Large intestine (tissue), 3 donors: Measurements from ENCODE around the gene MIGA2. TPM values are rescaled to one million over a fixed set of nuclear protein-coding genes. Genes with fewer than 3 reads are reported as not detected.

Experiments used
- DNase-seq, 2 donors: peaks; one replicate each; pipeline versions ENCODE4 v3.0.0 to v3.0.0-alpha.2; 2013
- H3K27ac ChIP-seq: one replicate; pipeline ENCODE4 v1.5.1; 2013; ENCODE audit warnings: low read length
- H3K27me3 ChIP-seq: 2 replicates; pipeline ENCODE4 v1.6.1; 2013; ENCODE audit warnings: low read length; ENCODE audit not compliant: control insufficient read depth, insufficient read depth
- H3K36me3 ChIP-seq: 2 replicates; pipeline ENCODE4 v1.6.1; 2013; ENCODE audit warnings: low read length; ENCODE audit not compliant: control insufficient read depth, insufficient read depth
- H3K4me1 ChIP-seq: one replicate; pipeline ENCODE4 v1.6.1; 2013; ENCODE audit warnings: low read length; ENCODE audit not compliant: control insufficient read depth, insufficient read depth
- H3K4me3 ChIP-seq: one replicate; pipeline ENCODE4 v1.5.1; 2013; ENCODE audit warnings: low read length
- H3K9me3 ChIP-seq: one replicate; pipeline ENCODE4 v1.6.1; 2013; ENCODE audit warnings: mild to moderate bottlenecking, low read depth, low read length, moderate library complexity; ENCODE audit not compliant: control insufficient read depth
- WGBS: methylation state at CpG from one replicate; pipeline ENCODE4 v1.1.5; 2013; ENCODE audit warnings: low lambda C conversion rate; ENCODE audit not compliant: insufficient coverage; 5-methylcytosine and 5-hydroxymethylcytosine counted together
- polyA plus RNA-seq: library from polyadenylated mRNA; unstranded; fragments of 120-200 nt; gene quantifications from one replicate; pipeline ENCODE4 v1.2.1, GENCODE V29; 2013

Gene MIGA2
- polyA plus RNA-seq, 1 donor, result 25.3 TPM

- H3K4me3 ChIP-seq, result no peak overlapping the region
- peaks cover 83% of the 10 kb centered on the region for H3K36me3 ChIP-seq
- WGBS, result no CpG with 5 or more reads among the region's 11 CpGs
- DNase-seq, result no peak
- no peak overlapping the region for H3K27ac ChIP-seq
- H3K27me3 ChIP-seq, result no peaks in the 10 kb centered on the region
- H3K4me1 ChIP-seq, result no peaks in the 10 kb centered on the region
- no peaks in the 10 kb centered on the region for H3K9me3 ChIP-seq
Observed at GRCh38 chr9:129011761-129012181, 24.7 kb upstream of the MIGA2 start.

- Histone ChIP-seq H3K36me3 (peaks cover 77% of the 10 kb centered on the region), H3K4me3 (no peak overlapping the region)
Observed at GRCh38 chr9:129012343-129012742, 24.1 kb upstream of the MIGA2 start.

GRCh38 chr9:129012893-129013448 lies 23.5 kb upstream of the MIGA2 start:
- DNase-seq, result no peak
- Histone ChIP-seq H3K4me1 (no peaks in the 10 kb centered on the region), H3K27me3 (no peaks in the 10 kb centered on the region), H3K9me3 (no peaks in the 10 kb centered on the region), H3K27ac (no peak overlapping the region), H3K36me3 (peaks cover 72% of the 10 kb centered on the region), H3K4me3 (no peak overlapping the region)
- no CpG with 5 or more reads among the region's 16 CpGs for WGBS

More at GRCh38 chr9:129012343-129012742, 24.1 kb upstream of the MIGA2 start:
- H3K27me3 ChIP-seq, result no peaks in the 10 kb centered on the region
- no peak for DNase-seq
- H3K27ac ChIP-seq, result no peak overlapping the region
- H3K4me1 ChIP-seq, result no peaks in the 10 kb centered on the region
- WGBS, result no CpG with 5 or more reads among the region's 7 CpGs
- H3K9me3 ChIP-seq, result no peaks in the 10 kb centered on the region

- Histone ChIP-seq H3K9me3 (no peaks in the 10 kb centered on the region), H3K4me1 (no peaks in the 10 kb centered on the region), H3K27me3 (no peaks in the 10 kb centered on the region), H3K27ac (no peak overlapping the region), H3K4me3 (no peak overlapping the region), H3K36me3 (peaks cover 65% of the 10 kb centered on the region)
- WGBS, result no CpG with 5 or more reads among the region's 11 CpGs
- DNase-seq, result no peak
Observed at GRCh38 chr9:129013674-129014073, 22.8 kb upstream of the MIGA2 start.

- H3K36me3 ChIP-seq, result peaks cover 65% of the 10 kb centered on the region
- H3K9me3 ChIP-seq, result no peaks in the 10 kb centered on the region
- DNase-seq, result no peak
- no peaks in the 10 kb centered on the region for H3K4me1 ChIP-seq
- no peak overlapping the region for H3K4me3 ChIP-seq
- H3K27me3 ChIP-seq, result no peaks in the 10 kb centered on the region
- no CpG with 5 or more reads among the region's 11 CpGs for WGBS
- no peak overlapping the region for H3K27ac ChIP-seq
Observed at GRCh38 chr9:129014124-129014523, 22.3 kb upstream of the MIGA2 start.

- no peak for DNase-seq
- no peak overlapping the region for H3K27ac ChIP-seq
- no peaks in the 10 kb centered on the region for H3K9me3 ChIP-seq
- H3K4me1 ChIP-seq, result no peaks in the 10 kb centered on the region
- no CpG with 5 or more reads among the region's 8 CpGs for WGBS
- H3K36me3 ChIP-seq, result peaks cover 61% of the 10 kb centered on the region
- no peak overlapping the region for H3K4me3 ChIP-seq
- H3K27me3 ChIP-seq, result no peaks in the 10 kb centered on the region
Observed at GRCh38 chr9:129014608-129015007, 21.8 kb upstream of the MIGA2 start.

- no peaks in the 10 kb centered on the region for H3K27me3 ChIP-seq
- no peak overlapping the region for H3K27ac ChIP-seq
- peaks cover 9% of the 10 kb centered on the region for H3K4me1 ChIP-seq
- no peaks in the 10 kb centered on the region for H3K9me3 ChIP-seq
- peaks cover 4% of the 10 kb centered on the region for H3K36me3 ChIP-seq
- no peak overlapping the region for H3K4me3 ChIP-seq
- no peak for DNase-seq
- no CpG with 5 or more reads among the region's 8 CpGs for WGBS
Observed at GRCh38 chr9:129021091-129021490, 15.3 kb upstream of the MIGA2 start.

- peaks cover 4% of the 10 kb centered on the region for H3K36me3 ChIP-seq
- no CpG with 5 or more reads among the region's 9 CpGs for WGBS
- H3K4me3 ChIP-seq, result no peak overlapping the region
- peaks cover 19% of the 10 kb centered on the region for H3K4me1 ChIP-seq
- no peaks in the 10 kb centered on the region for H3K9me3 ChIP-seq
- H3K27me3 ChIP-seq, result no peaks in the 10 kb centered on the region
- no peak for DNase-seq
- no peak overlapping the region for H3K27ac ChIP-seq
Observed at GRCh38 chr9:129022037-129022436, 14.4 kb upstream of the MIGA2 start.

- no peaks in the 10 kb centered on the region for H3K9me3 ChIP-seq
- H3K4me3 ChIP-seq, result no peak overlapping the region
- H3K27me3 ChIP-seq, result no peaks in the 10 kb centered on the region
- peak in 1 of 2 donors; percentile 4 for DNase-seq
- H3K4me1 ChIP-seq, result peaks cover 23% of the 10 kb centered on the region
- H3K27ac ChIP-seq, result no peak overlapping the region
- no CpG with 5 or more reads among the region's 16 CpGs for WGBS
- H3K36me3 ChIP-seq, result peaks cover 4% of the 10 kb centered on the region
Observed at GRCh38 chr9:129023036-129023907, 13.2 kb upstream of the MIGA2 start.

GRCh38 chr9:129023908-129024233 lies 12.6 kb upstream of the MIGA2 start:
- Histone ChIP-seq H3K27me3 (no peaks in the 10 kb centered on the region), H3K4me3 (no peak overlapping the region), H3K27ac (no peak overlapping the region), H3K4me1 (peaks cover 23% of the 10 kb centered on the region), H3K36me3 (peaks cover 2% of the 10 kb centered on the region), H3K9me3 (no peaks in the 10 kb centered on the region)
- no peak for DNase-seq
- whole genome bisulfite sequencing, result no CpG with 5 or more reads among the region's 4 CpGs
